Astrocyte of the cerebellum (primary cell): ENCODE results near the gene BCL11A.

Experiments
- DNase-seq: peaks from one replicate; pipeline ENCODE4 v3.0.0-alpha.2; 2011; ENCODE audit warnings: low read depth
- H3K4me3 ChIP-seq: 2 replicates; pipeline ENCODE4 v1.5.1; 2011; ENCODE audit warnings: mild to moderate bottlenecking, low read depth, low read length, moderate library complexity
- CTCF ChIP-seq: IDR thresholded peaks from 2 replicates; pipeline ENCODE4 v1.5.1; 2012; ENCODE audit warnings: low read length, low read depth, moderate library complexity, mild to moderate bottlenecking; ENCODE audit errors: missing control alignments
- in situ Hi-C: cut with HindIII; loops from 2 replicates; pipeline ENCODE4 v1.10.0; 2017; ENCODE audit warnings: low sequenced_read_pairs

BCL11A gene

GRCh38 chr2:60553495-60554073, at the start of gene BCL11A:
Gene BCL11A (minus strand): TSS chr2:60553654. CDS start chr2:60553270, 384 bp downstream.
- peak; percentile 86 for DNase-seq
- peak within 1 kb of the TSS; percentile 84 for H3K4me3 ChIP-seq
- in situ Hi-C loops, result no loop called here
- no peak for TF ChIP-seq CTCF

- no peak overlapping the region for H3K4me3 ChIP-seq
- no peak for DNase-seq
- in situ Hi-C loops, result no loop called here
- no peak for TF ChIP-seq CTCF
Observed at GRCh38 chr2:60602828-60603532, 49.5 kb upstream of the BCL11A start.

GRCh38 chr2:60602388-60602787, 48.9 kb upstream of the BCL11A start:
- in situ Hi-C loops, result no loop called here
- H3K4me3 ChIP-seq, result no peak overlapping the region
- TF ChIP-seq CTCF, result no peak
- no peak for DNase-seq

- H3K4me3 ChIP-seq, result no peak overlapping the region
- DNase-seq, result no peak
- in situ Hi-C loops, result no loop called here
- TF ChIP-seq CTCF, result no peak
Observed at GRCh38 chr2:60598271-60598670, 44.8 kb upstream of the BCL11A start.

GRCh38 chr2:60597346-60597745, 43.9 kb upstream of the BCL11A start:
- no peak for TF ChIP-seq CTCF
- no peak for DNase-seq
- in situ Hi-C loops, result no loop called here
- no peak overlapping the region for H3K4me3 ChIP-seq

- in situ Hi-C loops, result no loop called here
- no peak for TF ChIP-seq CTCF
- DNase-seq, result no peak
- no peak overlapping the region for H3K4me3 ChIP-seq
Observed at GRCh38 chr2:60596411-60596810, 43.0 kb upstream of the BCL11A start.
